H9 (cell line): ENCODE results near the gene PVALB. TPM values are rescaled to one million over a fixed set of nuclear protein-coding genes. Genes with fewer than 3 reads are reported as not detected.

Experiments used
- DNase-seq: peaks from one replicate; pipeline ENCODE4 v3.0.0-alpha.2; 2017
- H2AFZ ChIP-seq: one replicate; pipeline ENCODE4 v1.6.1; 2013; ENCODE audit warnings: mild to moderate bottlenecking, low read length, control low read depth, moderate library complexity
- H2AK5ac ChIP-seq: 2 replicates; pipeline ENCODE4 v1.6.1; 2013; ENCODE audit warnings: low read length, control low read depth, mixed read lengths; ENCODE audit not compliant: insufficient read length
- H2BK120ac ChIP-seq: one replicate; pipeline ENCODE4 v1.6.1; 2013; ENCODE audit warnings: low read depth, mild to moderate bottlenecking, low read length, control low read depth, inconsistent platforms; ENCODE audit not compliant: poor library complexity, severe bottlenecking
- H2BK12ac ChIP-seq: 2 replicates; pipeline ENCODE4 v1.6.1; 2013; ENCODE audit warnings: low read length, control low read depth, mixed read lengths, low read depth; ENCODE audit not compliant: insufficient read length
- H2BK15ac ChIP-seq: 2 replicates; pipeline ENCODE4 v1.6.1; 2013; ENCODE audit warnings: low read depth, low read length, control low read depth
- H2BK20ac ChIP-seq: one replicate; pipeline ENCODE4 v1.6.1; 2013; ENCODE audit warnings: low read depth, mild to moderate bottlenecking, low read length, control low read depth, inconsistent platforms; ENCODE audit not compliant: poor library complexity, severe bottlenecking
- H2BK5ac ChIP-seq: 2 replicates; pipeline ENCODE4 v1.6.1; 2013; ENCODE audit warnings: low read length, control low read depth, mixed read lengths; ENCODE audit not compliant: insufficient read length
- H3K14ac ChIP-seq: 2 replicates; pipeline ENCODE4 v1.6.1; 2013; ENCODE audit warnings: low read length, control low read depth; ENCODE audit not compliant: insufficient read depth
- H3K18ac ChIP-seq: 2 replicates; pipeline ENCODE4 v1.6.1; 2013; ENCODE audit warnings: low read depth, mild to moderate bottlenecking, mixed read lengths, low read length, control low read depth; ENCODE audit not compliant: insufficient read length
- H3K23ac ChIP-seq: 2 replicates; pipeline ENCODE4 v1.6.1; 2013; ENCODE audit warnings: low read length, control low read depth, mixed read lengths, low read depth; ENCODE audit not compliant: insufficient read length
- H3K23me2 ChIP-seq: 2 replicates; pipeline ENCODE4 v1.6.1; 2013; ENCODE audit warnings: low read depth, mild to moderate bottlenecking, mixed read lengths, low read length, control low read depth; ENCODE audit not compliant: insufficient read length, poor library complexity, severe bottlenecking
- H3K27ac ChIP-seq: 2 replicates; pipeline ENCODE4 v1.5.1; 2013; ENCODE audit warnings: low read length, control low read depth, mixed read lengths, low read depth; ENCODE audit not compliant: insufficient read length
- H3K27me3 ChIP-seq: 2 replicates; pipeline ENCODE4 v1.6.1; 2013; ENCODE audit warnings: low read length, control low read depth, inconsistent platforms; ENCODE audit not compliant: insufficient read depth
- H3K4ac ChIP-seq: 2 replicates; pipeline ENCODE4 v1.6.1; 2013; ENCODE audit warnings: low read depth, mild to moderate bottlenecking, control low read depth, inconsistent platforms, low read length, moderate library complexity
- H3K4me1 ChIP-seq: 2 replicates; pipeline ENCODE4 v1.6.1; 2013; ENCODE audit warnings: low read length, control low read depth, inconsistent platforms; ENCODE audit not compliant: insufficient read depth
- H3K4me2 ChIP-seq: 2 replicates; pipeline ENCODE4 v1.6.1; 2013; ENCODE audit warnings: low read length, control low read depth, mixed read lengths; ENCODE audit not compliant: insufficient read length, insufficient read depth
- H3K56ac ChIP-seq: 2 replicates; pipeline ENCODE4 v1.6.1; 2013; ENCODE audit warnings: low read depth, mild to moderate bottlenecking, mixed read lengths, low read length, control low read depth; ENCODE audit not compliant: insufficient read length
- H3K79me1 ChIP-seq: 2 replicates; pipeline ENCODE4 v1.6.1; 2013; ENCODE audit warnings: low read depth, mild to moderate bottlenecking, moderate library complexity, low read length, control low read depth, inconsistent platforms; ENCODE audit not compliant: insufficient read depth, poor library complexity, severe bottlenecking
- H3K79me2 ChIP-seq: 2 replicates; pipeline ENCODE4 v1.6.1; 2013; ENCODE audit warnings: low read length, control low read depth, inconsistent platforms; ENCODE audit not compliant: insufficient read depth
- H3K9ac ChIP-seq: 2 replicates; pipeline ENCODE4 v1.6.1; 2013; ENCODE audit warnings: low read length, control low read depth, mixed read lengths; ENCODE audit not compliant: insufficient read length; ENCODE audit errors: extremely low read depth
- H3K9me3 ChIP-seq: one replicate; pipeline ENCODE4 v1.6.1; 2013; ENCODE audit warnings: low read depth, low read length, inconsistent platforms; ENCODE audit not compliant: control insufficient read depth
- H3T11ph ChIP-seq: one replicate; pipeline ENCODE4 v1.6.1; 2013; ENCODE audit warnings: mild to moderate bottlenecking, low read length, control low read depth, inconsistent platforms
- H4K20me1 ChIP-seq: one replicate; pipeline ENCODE4 v1.6.1; 2013; ENCODE audit not compliant: control insufficient read depth, insufficient read length, insufficient read depth
- H4K5ac ChIP-seq: 2 replicates; pipeline ENCODE4 v1.6.1; 2013; ENCODE audit warnings: low read depth, mild to moderate bottlenecking, mixed read lengths, low read length, control low read depth; ENCODE audit not compliant: insufficient read length
- H4K8ac ChIP-seq: replicated peaks from 2 replicates; pipeline ENCODE4 v1.6.1; 2013; ENCODE audit warnings: low read length, control low read depth, mixed read lengths, low read depth; ENCODE audit not compliant: insufficient read length
- H4K91ac ChIP-seq: 2 replicates; pipeline ENCODE4 v1.6.1; 2013; ENCODE audit warnings: low read depth, mild to moderate bottlenecking, moderate library complexity, mixed read lengths, low read length, control low read depth; ENCODE audit not compliant: insufficient read length
- H3K27ac Mint-ChIP-seq, 3 experiments: 2 replicates in 2 of 3; 3 replicates in 1 of 3; pipeline ENCODE4 v1.8.0; 2020 to 2021; ENCODE audit warnings: mixed read lengths in 3 of 3, mild to moderate bottlenecking in 1 of 3, moderate library complexity in 1 of 3
- H3K27me3 Mint-ChIP-seq: 2 replicates; pipeline ENCODE4 v1.8.0; 2021; ENCODE audit warnings: low read depth, mild to moderate bottlenecking, moderate library complexity, mixed read lengths
- H3K36me3 Mint-ChIP-seq, 3 experiments: 2 replicates in 2 of 3; 3 replicates in 1 of 3; pipeline ENCODE4 v1.8.0; 2020 to 2021; ENCODE audit warnings: low read depth in 3 of 3, mixed read lengths in 3 of 3; ENCODE audit not compliant: insufficient read depth in 1 of 3
- H3K4me1 Mint-ChIP-seq, 2 experiments: 2 replicates each; pipeline ENCODE4 v1.8.0; 2020; ENCODE audit warnings: mixed read lengths in 2 of 2
- H3K4me3 Mint-ChIP-seq, 2 experiments: 2 replicates in 1 of 2; 3 replicates in 1 of 2; pipeline ENCODE4 v1.8.0; 2020 to 2021; ENCODE audit warnings: mild to moderate bottlenecking in 2 of 2, mixed read lengths in 2 of 2, moderate library complexity in 1 of 2
- H3K9me3 Mint-ChIP-seq, 2 experiments: 2 replicates in 1 of 2; 3 replicates in 1 of 2; pipeline ENCODE4 v1.8.0; 2020; ENCODE audit warnings: mild to moderate bottlenecking in 2 of 2, mixed read lengths in 2 of 2, moderate library complexity in 1 of 2
- WGBS: extraction: QIAGEN DNeasy Blood & Tissue Kit; methylation state at CpG from one replicate; pipeline ENCODE4 v1.1.7; 2013; ENCODE audit warnings: missing lambda C conversion rate, low lambda C conversion rate, mixed read lengths; ENCODE audit not compliant: insufficient read length; ENCODE audit errors: extremely low coverage; 5-methylcytosine and 5-hydroxymethylcytosine counted together
- total RNA-seq: library from RNA; stranded (reverse); gene quantifications from 2 replicates; pipeline ENCODE4 v1.2.1, GENCODE V29; 2021
- TF ChIP-seq, protein P1 (sequence below): fragments of 200-600 bp; sonication (generic); conservative IDR thresholded peaks from 3 replicates; pipeline ENCODE4 v1.8.0; 2021; ENCODE audit warnings: antibody characterized with exemption, mild to moderate bottlenecking

Gene PVALB
- total RNA-seq, 1 experiment from 2014 or later = 2.7 TPM

DNA sequence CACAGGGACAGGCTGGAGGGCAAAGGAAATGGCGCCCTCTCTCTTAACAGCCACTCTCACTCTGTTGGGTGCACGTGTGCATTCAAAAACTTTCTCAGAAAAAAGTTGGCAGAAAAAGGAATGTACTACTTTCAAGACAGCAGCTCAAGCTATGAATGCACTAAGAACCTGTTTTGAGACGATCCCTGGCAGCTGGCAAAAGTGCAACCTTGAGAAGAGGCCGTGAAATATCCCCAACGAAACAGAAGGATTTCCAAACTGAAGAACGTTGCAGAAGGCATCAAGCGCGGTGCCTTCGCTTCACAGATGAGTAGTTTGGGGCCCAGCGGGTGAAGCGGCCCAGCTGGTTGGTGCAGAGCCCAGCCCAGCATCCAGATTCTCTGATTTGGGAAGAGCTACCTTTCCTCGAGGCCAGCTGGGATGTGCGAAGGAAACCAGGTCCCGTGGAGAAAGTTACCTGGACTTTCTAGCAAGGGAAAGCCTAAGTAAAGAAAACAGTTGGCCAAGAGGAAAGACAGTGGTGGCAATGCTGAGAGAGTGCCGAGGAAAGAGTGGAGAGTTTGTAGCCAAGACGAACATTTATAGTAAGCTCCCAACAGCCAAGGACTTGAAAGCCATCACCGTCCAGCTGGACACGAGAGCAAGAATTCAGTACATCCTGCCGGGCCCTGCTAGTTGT, 57.2 kb downstream of the PVALB start:
- Histone ChIP-seq H2BK5ac (no peak overlapping the region), H2BK20ac (no peak overlapping the region), H3K4me2 (no peak overlapping the region), H2AK5ac (no peak overlapping the region), H4K20me1 (no peaks in the 10 kb centered on the region), H2AFZ (no peak overlapping the region), H3K4me1 (no peaks in the 10 kb centered on the region), H2BK15ac (no peak overlapping the region), H4K8ac (no peak overlapping the region), H3T11ph (no peak overlapping the region), H2BK120ac (no peak overlapping the region), H2BK12ac (no peak overlapping the region), H3K18ac (no peak overlapping the region), H3K23me2 (no peaks in the 10 kb centered on the region), H4K5ac (no peak overlapping the region), H3K4ac (no peak overlapping the region), H3K9ac (no peak overlapping the region), H3K27me3 (no peaks in the 10 kb centered on the region; the same call in 1 of the 2 replicates), H3K27ac (no peak overlapping the region), H3K23ac (no peak overlapping the region), H3K79me1 (no peaks in the 10 kb centered on the region), H3K14ac (no peak overlapping the region), H4K91ac (no peak overlapping the region), H3K9me3 (no peaks in the 10 kb centered on the region), H3K79me2 (no peaks in the 10 kb centered on the region), H3K56ac (no peak overlapping the region)
- 0 out of 7 replicates have a peak overlapping the region, but pooled peaks of 1 of the 3 experiments have one; percentile 27 for H3K27ac Mint-ChIP-seq
- WGBS = no CpG with 5 or more reads among the region's 19 CpGs
- peaks cover 2 to 21% of the 10 kb centered on the region in 2 experiments; a peak in 3 of 4 replicates for H3K4me1 Mint-ChIP-seq
- DNase-seq = peak; percentile 15
- peaks cover 5 to 26% (median 18%) of the 10 kb centered on the region in 3 experiments; a peak in 6 of 7 replicates for H3K36me3 Mint-ChIP-seq
- TF ChIP-seq, protein P1, sequence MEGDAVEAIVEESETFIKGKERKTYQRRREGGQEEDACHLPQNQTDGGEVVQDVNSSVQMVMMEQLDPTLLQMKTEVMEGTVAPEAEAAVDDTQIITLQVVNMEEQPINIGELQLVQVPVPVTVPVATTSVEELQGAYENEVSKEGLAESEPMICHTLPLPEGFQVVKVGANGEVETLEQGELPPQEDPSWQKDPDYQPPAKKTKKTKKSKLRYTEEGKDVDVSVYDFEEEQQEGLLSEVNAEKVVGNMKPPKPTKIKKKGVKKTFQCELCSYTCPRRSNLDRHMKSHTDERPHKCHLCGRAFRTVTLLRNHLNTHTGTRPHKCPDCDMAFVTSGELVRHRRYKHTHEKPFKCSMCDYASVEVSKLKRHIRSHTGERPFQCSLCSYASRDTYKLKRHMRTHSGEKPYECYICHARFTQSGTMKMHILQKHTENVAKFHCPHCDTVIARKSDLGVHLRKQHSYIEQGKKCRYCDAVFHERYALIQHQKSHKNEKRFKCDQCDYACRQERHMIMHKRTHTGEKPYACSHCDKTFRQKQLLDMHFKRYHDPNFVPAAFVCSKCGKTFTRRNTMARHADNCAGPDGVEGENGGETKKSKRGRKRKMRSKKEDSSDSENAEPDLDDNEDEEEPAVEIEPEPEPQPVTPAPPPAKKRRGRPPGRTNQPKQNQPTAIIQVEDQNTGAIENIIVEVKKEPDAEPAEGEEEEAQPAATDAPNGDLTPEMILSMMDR = no peak
- H3K9me3 Mint-ChIP-seq = no peaks in the 10 kb centered on the region; a peak in 1 of 5 replicates
- peaks cover 4% of the 10 kb centered on the region for H3K27me3 Mint-ChIP-seq
- no peak overlapping the region for H3K4me3 Mint-ChIP-seq
